HUES64 (cell line): ENCODE data around the gene ITGB8. TPM values are rescaled to one million over a fixed set of nuclear protein-coding genes. Genes with fewer than 3 reads are reported as not detected.

Experiments used
- H3K27ac ChIP-seq: 2 replicates; pipeline ENCODE4 v1.7.0; 2013; ENCODE audit warnings: low read depth, low read length, inconsistent platforms
- H3K27me3 ChIP-seq: 2 replicates; pipeline ENCODE4 v1.6.1; 2013; ENCODE audit warnings: mild to moderate bottlenecking, low read length; ENCODE audit not compliant: insufficient read depth
- H3K36me3 ChIP-seq: 2 replicates; pipeline ENCODE4 v1.6.1; 2013; ENCODE audit warnings: mild to moderate bottlenecking, low read length; ENCODE audit not compliant: insufficient read depth
- H3K4me1 ChIP-seq: 2 replicates; pipeline ENCODE4 v1.6.1; 2013; ENCODE audit warnings: mild to moderate bottlenecking, low read length, moderate library complexity; ENCODE audit not compliant: insufficient read depth
- H3K4me3 ChIP-seq: 2 replicates; pipeline ENCODE4 v1.5.1; 2013; ENCODE audit warnings: mild to moderate bottlenecking, low read length, moderate library complexity
- H3K9ac ChIP-seq: 2 replicates; pipeline ENCODE4 v1.6.1; 2013; ENCODE audit warnings: mild to moderate bottlenecking, low read depth, low read length
- H3K9me3 ChIP-seq: 2 replicates; pipeline ENCODE4 v1.6.1; 2013; ENCODE audit warnings: low read depth, low read length; ENCODE audit not compliant: insufficient read depth
- WGBS: fragments of 150-250, 120-280 bp; methylation state at CpG from one replicate; pipeline ENCODE4 v1.1.7; 2013; ENCODE audit warnings: missing lambda C conversion rate; 5-methylcytosine and 5-hydroxymethylcytosine counted together
- polyA plus RNA-seq, 2 experiments: library from polyadenylated mRNA; stranded (reverse); fragments of 50-300 nt; gene quantifications; one replicate each; pipeline ENCODE4 v1.2.3, GENCODE V29; 2013

The ITGB8 gene
- polyA plus RNA-seq (2013, experiment 1 of 2): 1.9 TPM
- polyA plus RNA-seq (2013, experiment 2 of 2): 2.6 TPM

DNA sequence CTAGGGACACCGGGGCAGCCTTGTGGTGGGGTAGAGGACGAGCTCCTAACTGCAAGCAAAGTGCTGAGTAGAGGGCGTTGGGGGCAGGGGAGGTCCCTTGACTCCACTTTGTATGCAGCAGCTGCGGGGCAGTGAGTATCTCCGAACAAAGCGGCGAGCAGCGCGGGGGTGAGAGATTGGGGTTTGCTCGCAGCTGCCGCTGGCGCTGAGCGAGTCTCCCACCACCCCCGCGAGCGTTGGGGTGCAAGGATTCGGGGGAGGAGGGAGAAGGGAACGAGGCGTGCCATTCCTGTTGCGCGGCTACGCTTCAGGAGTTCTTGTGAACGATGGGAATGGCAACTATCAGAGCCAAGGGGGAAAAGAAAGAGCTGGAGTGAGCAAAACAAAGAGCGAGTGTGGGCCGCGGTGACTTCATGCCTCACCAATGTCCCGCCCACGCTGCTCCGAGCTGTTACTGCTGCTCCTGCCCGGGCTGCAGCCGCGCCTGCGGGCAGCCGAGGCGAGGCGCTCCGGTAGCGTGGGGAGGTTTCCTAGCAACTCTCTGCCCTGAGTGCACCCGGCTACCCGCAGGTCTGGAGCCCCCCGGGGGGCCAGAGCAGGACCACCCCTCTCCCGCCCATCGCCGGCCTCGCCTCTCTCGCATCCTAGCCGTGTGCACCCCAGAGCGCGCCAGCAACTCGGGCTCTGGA lies at the start of gene ITGB8:
TSS of gene ITGB8 (plus strand) at position 662 of the 689 bp plus-strand sequence. CDS start 907 bp downstream, outside the sequence.
- H3K27me3 ChIP-seq: peaks cover 16% of the 10 kb centered on the region
- WGBS: under 1% methylated on average over 50 of the region's 50 CpGs
- H3K27ac ChIP-seq: peak within 1 kb of the TSS; percentile 86
- H3K9ac ChIP-seq: peak within 1 kb of the TSS; percentile 81
- no peaks in the 10 kb centered on the region for H3K9me3 ChIP-seq
- no peaks in the 10 kb centered on the region for H3K36me3 ChIP-seq
- H3K4me1 ChIP-seq: peaks cover 19% of the 10 kb centered on the region
- peak within 1 kb of the TSS; percentile 72 for H3K4me3 ChIP-seq

DNA sequence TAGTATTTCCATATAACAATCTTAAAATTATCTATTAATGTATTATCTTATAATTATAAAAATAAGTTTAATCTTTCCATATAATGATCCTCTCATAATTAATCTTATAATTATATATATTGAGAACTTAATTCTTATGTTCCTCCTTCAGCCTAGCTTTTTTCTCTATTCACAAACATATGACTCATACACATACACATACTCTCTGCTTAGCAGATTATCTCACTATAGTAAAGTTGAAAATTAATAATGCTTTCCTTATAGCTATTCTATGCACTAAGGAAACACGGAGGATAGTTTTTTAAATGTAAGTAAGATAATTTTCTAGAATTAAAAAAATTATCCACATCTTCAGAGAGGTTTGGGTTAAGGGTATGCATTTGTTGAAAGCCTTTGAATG lies 47.7 kb upstream of the ITGB8 start:
- peaks cover 2% of the 10 kb centered on the region; the same call in 1 of the 2 replicates for H3K4me1 ChIP-seq
- H3K4me3 ChIP-seq: no peak overlapping the region
- WGBS: no CpG with 5 or more reads among the region's 1 CpG
- H3K9ac ChIP-seq: no peak overlapping the region
- no peak overlapping the region for H3K27ac ChIP-seq
- H3K36me3 ChIP-seq: no peaks in the 10 kb centered on the region
- no peaks in the 10 kb centered on the region for H3K9me3 ChIP-seq
- no peaks in the 10 kb centered on the region for H3K27me3 ChIP-seq

DNA sequence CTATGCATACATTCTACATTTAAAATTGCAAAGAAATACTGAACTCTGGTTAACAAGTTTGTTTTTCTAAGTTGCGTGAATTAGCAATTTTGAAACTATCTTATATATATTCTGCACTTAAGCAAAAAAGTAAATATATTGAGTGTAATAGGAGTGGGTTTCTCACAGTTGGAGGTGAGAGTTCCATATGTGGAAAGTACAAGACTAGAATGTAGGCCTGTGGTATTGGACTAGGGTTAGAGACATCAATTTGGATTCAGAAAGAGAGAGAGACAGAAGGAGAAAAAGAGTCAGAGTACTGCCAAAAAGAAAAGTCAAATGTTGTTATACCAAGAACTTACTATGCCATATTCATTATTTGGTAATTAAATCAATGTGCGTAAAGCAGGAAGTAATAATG lies 47.3 kb upstream of the ITGB8 start:
- peaks cover 2% of the 10 kb centered on the region; the same call in 1 of the 2 replicates for H3K4me1 ChIP-seq
- no peaks in the 10 kb centered on the region for H3K27me3 ChIP-seq
- no peaks in the 10 kb centered on the region for H3K36me3 ChIP-seq
- WGBS: no CpG with 5 or more reads among the region's 2 CpGs
- H3K9ac ChIP-seq: no peak overlapping the region
- H3K4me3 ChIP-seq: no peak overlapping the region
- no peaks in the 10 kb centered on the region for H3K9me3 ChIP-seq
- no peak overlapping the region for H3K27ac ChIP-seq

- Histone ChIP-seq H3K27ac (no peak overlapping the region), H3K27me3 (no peaks in the 10 kb centered on the region), H3K9ac (no peak overlapping the region), H3K36me3 (no peaks in the 10 kb centered on the region), H3K4me1 (peaks cover 2% of the 10 kb centered on the region; the same call in 1 of the 2 replicates), H3K4me3 (no peak overlapping the region), H3K9me3 (no peaks in the 10 kb centered on the region)
- WGBS: 88% methylated on average over 3 of the region's 3 CpGs
These were observed 46.5 kb upstream of the ITGB8 start for GRCh38 chr7:20284003-20284770.

DNA sequence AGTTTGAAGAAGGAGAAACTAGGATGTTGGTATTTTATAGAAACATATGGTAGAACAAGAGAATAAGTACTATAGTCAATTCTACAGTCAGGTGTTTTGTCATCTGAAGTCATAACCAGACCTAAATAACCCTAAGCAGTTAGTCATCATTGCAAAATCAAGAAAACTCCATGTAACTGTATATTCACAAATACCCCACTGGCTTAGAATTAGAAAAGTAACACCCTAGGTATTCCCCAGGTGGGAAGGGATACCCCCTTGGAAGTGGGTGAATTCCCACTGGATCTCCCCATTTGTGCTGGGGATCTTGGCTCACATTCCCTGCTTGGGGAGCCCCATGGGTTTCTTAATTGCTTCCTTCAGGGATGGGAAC lies 45.9 kb upstream of the ITGB8 start:
- Histone ChIP-seq H3K27me3 (no peaks in the 10 kb centered on the region), H3K4me3 (no peak overlapping the region), H3K27ac (no peak overlapping the region), H3K4me1 (peaks cover 2% of the 10 kb centered on the region; the same call in 1 of the 2 replicates), H3K9ac (no peak overlapping the region), H3K36me3 (no peaks in the 10 kb centered on the region), H3K9me3 (no peaks in the 10 kb centered on the region)

- Histone ChIP-seq H3K9me3 (no peaks in the 10 kb centered on the region), H3K27me3 (no peaks in the 10 kb centered on the region), H3K4me1 (peaks cover 2% of the 10 kb centered on the region; the same call in 1 of the 2 replicates), H3K36me3 (no peaks in the 10 kb centered on the region), H3K9ac (no peak overlapping the region), H3K27ac (no peak overlapping the region), H3K4me3 (no peak overlapping the region)
- WGBS: 100% methylated on average over 1 of the region's 2 CpGs
These were observed 43.4 kb upstream of the ITGB8 start for GRCh38 chr7:20287317-20287716.

GRCh38 chr7:20288036-20288435 lies 42.7 kb upstream of the ITGB8 start:
- no peak overlapping the region for H3K4me3 ChIP-seq
- H3K27me3 ChIP-seq: no peaks in the 10 kb centered on the region
- H3K4me1 ChIP-seq: peaks cover 2% of the 10 kb centered on the region; the same call in 1 of the 2 replicates
- H3K36me3 ChIP-seq: no peaks in the 10 kb centered on the region
- H3K27ac ChIP-seq: no peak overlapping the region
- H3K9me3 ChIP-seq: no peaks in the 10 kb centered on the region
- 89% methylated on average over 2 of the region's 2 CpGs for WGBS
- H3K9ac ChIP-seq: no peak overlapping the region

DNA sequence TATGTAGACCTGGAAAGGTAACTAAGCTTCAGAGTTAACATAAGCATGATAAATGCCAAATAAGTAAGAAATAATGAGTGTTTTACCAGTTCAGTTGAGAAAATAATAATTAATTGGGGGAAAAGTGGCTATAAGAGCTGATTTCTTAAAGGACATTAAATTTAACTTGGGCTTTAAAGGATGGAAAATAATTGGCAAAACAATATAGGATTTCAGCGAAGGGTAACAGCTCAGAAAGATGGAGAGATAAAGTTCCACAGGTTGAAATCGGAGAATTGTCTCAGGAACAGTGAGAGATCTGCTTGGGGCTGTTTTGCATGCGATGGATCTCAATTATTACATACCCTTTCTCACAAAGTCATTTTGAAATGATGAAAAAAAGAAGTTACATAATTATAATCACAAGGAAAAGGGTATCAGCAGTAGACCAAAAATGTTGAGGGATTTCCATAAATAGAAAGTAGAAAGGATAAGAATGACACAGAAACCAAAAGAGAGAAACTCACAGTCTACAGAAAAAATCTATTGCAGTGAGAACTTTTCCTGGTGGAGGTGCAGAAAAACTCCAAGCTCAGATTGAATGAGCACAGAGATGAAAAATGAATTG lies 40.1 kb upstream of the ITGB8 start:
- Histone ChIP-seq H3K9me3 (no peaks in the 10 kb centered on the region), H3K4me3 (no peak overlapping the region), H3K27me3 (no peaks in the 10 kb centered on the region), H3K36me3 (no peaks in the 10 kb centered on the region), H3K27ac (no peak overlapping the region), H3K4me1 (peaks cover 2% of the 10 kb centered on the region; the same call in 1 of the 2 replicates), H3K9ac (no peak overlapping the region)
- 76% methylated on average over 3 of the region's 3 CpGs for WGBS

GRCh38 chr7:20293336-20293735 lies 37.4 kb upstream of the ITGB8 start:
- 100% methylated on average over 1 of the region's 3 CpGs for WGBS
- Histone ChIP-seq H3K9me3 (no peaks in the 10 kb centered on the region), H3K27me3 (no peaks in the 10 kb centered on the region), H3K4me1 (no peaks in the 10 kb centered on the region), H3K27ac (no peak overlapping the region), H3K36me3 (no peaks in the 10 kb centered on the region), H3K9ac (no peak overlapping the region), H3K4me3 (no peak overlapping the region)

DNA sequence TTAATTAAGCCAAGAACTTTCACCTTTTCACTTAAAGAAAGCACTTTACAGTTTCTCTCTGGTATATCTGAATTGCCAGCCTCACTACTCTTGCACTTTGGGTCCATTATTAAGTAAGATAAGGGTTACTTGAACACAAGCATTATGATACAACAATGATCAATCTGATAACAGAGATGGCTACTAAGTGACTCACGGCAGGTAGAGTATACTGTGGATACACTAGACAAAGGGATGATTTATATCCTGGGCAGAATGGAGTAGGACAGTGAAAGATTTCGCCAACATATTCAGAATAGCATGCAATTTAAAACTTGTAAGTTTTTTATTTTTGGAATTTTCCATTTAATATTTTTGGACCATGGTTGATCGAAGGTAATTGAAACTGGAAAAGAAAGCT lies 34.3 kb upstream of the ITGB8 start:
- H3K9me3 ChIP-seq: no peaks in the 10 kb centered on the region
- no peak overlapping the region for H3K4me3 ChIP-seq
- H3K4me1 ChIP-seq: no peaks in the 10 kb centered on the region
- H3K27ac ChIP-seq: no peak overlapping the region
- H3K9ac ChIP-seq: no peak overlapping the region
- no peaks in the 10 kb centered on the region for H3K27me3 ChIP-seq
- no peaks in the 10 kb centered on the region for H3K36me3 ChIP-seq
- 96% methylated on average over 3 of the region's 3 CpGs for WGBS

DNA sequence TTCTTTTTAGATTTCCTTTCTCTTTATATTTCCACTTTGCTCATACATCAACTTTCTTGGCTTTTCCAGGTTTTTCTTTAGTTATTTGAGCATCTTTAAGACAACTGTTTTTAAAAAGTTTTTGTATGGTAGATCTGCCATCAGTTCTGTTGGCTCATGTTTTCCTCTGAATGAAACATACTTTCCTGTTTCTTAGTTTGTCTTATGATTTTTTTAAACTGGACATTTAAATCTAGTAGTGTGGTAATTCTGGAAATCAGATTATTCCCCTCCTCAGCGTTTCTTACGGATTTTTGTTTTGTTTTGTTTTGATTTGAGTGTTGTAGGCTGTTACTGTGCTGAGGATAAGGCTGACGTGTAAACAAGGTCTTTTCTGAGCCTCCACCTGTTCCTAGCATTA lies 33.8 kb upstream of the ITGB8 start:
- H3K27ac ChIP-seq: no peak overlapping the region
- 100% methylated on average over 2 of the region's 3 CpGs for WGBS

More for the DNA sequence above, 33.8 kb upstream of the ITGB8 start:
- no peaks in the 10 kb centered on the region for H3K36me3 ChIP-seq
- H3K27me3 ChIP-seq: no peaks in the 10 kb centered on the region
- no peak overlapping the region for H3K4me3 ChIP-seq
- no peak overlapping the region for H3K9ac ChIP-seq
- no peaks in the 10 kb centered on the region for H3K9me3 ChIP-seq
- H3K4me1 ChIP-seq: no peaks in the 10 kb centered on the region
